SK-N-SH treated with all-trans-retinoic acid at 6 μM for 48 hours (cell line): ENCODE measurements around the gene CD74.

Experiments
- BACH2 ChIP-seq: fragments of 250-450 bp; sonication (Bioruptor Pico); IDR thresholded peaks from 2 replicates; pipeline ENCODE4 v1.9.0; 2021; ENCODE audit warnings: mild to moderate bottlenecking, borderline replicate concordance
- POU6F1 ChIP-seq: fragments of 250-450 bp; sonication (Bioruptor Pico); IDR thresholded peaks from 2 replicates; pipeline ENCODE4 v1.8.0; 2021; ENCODE audit warnings: low read depth, mild to moderate bottlenecking, moderate library complexity, borderline replicate concordance

GRCh38 chr5:150391064-150391834, 21.5 kb downstream of the CD74 start:
- TF ChIP-seq BACH2 (CRISPR knock-in tag) (no peak), POU6F1 (CRISPR knock-in tag) (no peak)
